CD4-positive, alpha-beta T cell treated with Interleukin-15 for 1 hour (primary cell): ENCODE results near the gene DNM2.
"Not testable (repeated sequence)": the region's sequence is repeated elsewhere in the genome, so short reads cannot be mapped to it uniquely, and the experiment has no call there.

ENCODE experiments used
- DNase-seq: peaks from one replicate; pipeline ENCODE4 v3.0.0-alpha.2; 2020

DNM2 gene

DNA sequence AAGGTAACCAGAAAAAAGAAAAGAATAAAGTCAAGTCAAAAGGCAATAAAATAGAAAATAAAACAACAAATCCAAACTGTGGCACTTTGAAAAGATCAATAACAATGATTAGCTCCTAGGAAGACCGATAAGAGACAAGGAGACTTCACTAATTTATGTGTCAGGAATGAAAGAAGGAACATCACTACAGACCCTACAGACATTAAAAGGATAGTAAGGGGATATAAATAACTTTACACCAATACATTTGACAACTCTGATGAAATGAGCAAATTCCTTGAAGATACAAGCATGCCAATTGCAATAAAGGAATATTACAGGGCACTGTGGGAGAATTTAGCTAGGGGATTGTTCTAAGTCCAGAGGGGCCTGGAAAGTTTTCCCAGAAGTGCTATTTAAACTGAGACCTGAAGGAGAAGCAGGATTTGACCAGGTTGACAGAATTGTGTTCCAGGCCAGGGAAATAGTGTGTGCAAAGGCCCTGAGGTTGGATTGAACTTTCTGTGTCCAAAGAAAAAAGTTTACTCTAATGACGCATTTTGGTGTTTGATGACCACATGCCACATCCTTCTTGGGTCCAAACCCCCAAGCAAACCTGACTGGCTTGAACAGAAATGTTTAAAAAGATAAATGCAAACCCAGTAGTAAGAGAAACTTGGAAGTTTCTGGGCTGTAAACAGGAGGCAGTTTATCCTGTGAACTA lies 128.8 kb downstream of the DNM2 start:
- no peak for DNase-seq

DNA sequence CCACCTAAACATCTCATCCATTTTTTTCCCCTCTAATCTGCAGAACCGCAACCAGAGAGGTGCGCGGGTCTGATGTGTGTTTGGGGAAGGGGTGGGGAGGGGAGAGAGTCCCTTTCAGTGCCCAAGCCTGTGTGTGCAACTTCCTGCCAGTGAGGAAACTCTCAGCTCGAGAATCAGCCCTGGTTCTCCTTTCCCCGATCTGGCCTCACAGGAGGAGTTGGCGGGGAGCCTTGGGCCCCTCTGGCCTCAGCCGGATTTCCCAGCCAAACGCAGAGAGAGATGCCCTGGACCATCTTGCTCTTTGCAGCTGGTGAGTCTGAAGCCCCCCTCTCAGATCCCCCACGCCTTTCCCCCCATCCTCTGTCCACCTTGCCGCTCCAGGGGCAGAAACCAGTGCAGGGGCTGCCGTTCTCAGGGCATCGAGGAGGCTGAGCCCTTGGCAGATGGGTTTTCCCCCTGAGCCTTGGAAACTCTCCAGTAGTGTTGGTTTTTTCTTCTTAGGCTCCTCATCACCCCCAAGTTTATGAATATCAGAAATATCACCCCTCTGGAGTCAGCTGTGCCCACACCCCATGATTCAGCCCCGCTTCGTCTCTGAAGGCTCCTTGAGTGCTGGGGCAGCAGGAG lies 130.5 kb downstream of the DNM2 start, which contains the start of gene C19orf38:
Gene C19orf38, plus strand, starts transcription at position 186 of the 627 bp plus-strand sequence. Its CDS starts 94 bp downstream, at position 280.
- DNase-seq: peak; percentile 52

DNA sequence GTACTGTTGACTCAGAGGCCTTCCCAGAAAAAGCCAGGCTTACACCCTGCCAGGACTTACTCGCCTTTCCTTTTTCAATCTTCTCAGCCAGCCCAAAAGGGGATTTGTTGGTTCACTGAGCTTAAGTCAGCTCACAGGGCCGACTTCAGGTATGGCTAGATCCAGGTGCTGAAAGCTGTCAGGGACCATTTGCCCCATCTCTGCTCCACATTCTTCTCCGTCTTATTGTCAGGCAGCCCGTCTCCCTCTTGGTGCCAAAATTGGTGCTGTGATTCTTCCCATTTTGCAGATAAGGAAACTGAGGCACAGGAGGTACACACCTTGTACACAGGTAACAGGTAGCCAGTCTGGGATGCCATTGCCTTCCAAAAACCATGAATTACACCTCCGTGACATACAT lies 132.8 kb downstream of the DNM2 start:
- no peak for DNase-seq

DNA sequence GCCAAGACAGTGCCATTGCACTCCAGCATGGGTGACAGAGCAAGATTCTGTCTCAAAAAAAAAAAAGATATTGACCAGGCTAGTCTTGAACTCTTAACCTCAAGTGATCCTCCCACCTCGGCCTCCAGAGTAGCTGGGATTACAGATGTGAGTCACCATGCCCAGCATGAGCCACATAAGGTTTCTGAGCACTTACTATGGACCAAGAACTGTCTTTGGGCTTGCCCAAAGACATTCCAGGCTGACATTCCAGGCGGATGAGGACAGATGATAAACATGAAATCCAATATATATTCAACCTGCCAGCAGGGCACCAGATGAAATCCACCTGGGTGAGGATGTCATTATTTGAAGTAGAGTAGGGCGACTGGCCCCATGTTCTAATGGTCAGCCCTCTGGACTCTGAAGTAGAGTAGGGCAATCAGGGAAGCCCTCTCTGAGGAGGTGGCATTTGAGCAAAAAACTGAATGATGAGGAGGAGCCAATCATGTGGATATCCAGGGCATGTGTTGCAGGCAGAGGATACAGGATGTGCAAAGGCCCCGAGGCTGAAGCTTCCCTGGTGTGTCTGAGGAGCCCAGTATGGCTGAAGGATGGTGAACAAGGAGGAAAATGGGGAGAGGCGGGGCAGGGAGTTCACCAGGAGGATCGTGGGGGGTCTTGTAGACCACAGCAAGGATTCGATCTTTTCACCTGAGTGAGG lies 134.4 kb downstream of the DNM2 start:
- DNase-seq: no peak

GRCh38 chr19:10852941-10853340 lies 135.1 kb downstream of the DNM2 start:
- no peak for DNase-seq

DNA sequence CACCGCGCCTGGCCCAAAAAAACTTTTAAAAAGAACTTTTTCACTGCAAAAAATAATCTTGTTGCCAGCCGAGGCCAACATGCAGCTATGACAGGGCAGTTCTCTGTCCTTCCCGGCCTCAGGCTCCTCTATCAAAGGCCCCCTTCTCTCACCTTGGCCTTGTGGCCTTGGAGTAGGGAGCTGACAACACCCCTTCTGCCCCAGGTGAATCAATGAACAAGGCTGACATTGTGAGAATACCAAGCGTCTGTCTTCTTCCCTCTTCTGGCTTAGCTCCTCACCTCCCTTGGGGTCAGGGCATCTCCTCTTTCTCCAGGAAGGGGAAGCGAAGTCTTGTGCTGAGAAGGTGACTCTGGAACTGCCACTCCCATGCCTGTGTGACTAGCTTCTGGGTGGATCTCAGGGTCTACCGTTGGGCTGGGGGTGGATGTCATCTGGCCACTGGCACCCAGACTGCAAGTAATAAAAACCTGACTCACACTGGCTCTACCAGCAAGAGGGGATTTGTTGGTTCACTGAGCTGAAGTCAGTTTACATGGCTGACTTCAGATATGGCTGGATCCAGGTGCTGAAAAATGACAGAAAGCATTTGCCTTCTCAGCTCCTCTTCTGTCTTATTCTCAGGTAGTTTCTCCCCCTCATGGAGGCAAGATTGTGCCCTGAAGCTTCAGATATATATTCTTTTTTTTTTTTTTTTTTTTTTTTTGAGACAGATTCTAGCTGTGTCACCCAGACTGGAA lies 136.6 kb downstream of the DNM2 start:
- DNase-seq: no peak

DNA sequence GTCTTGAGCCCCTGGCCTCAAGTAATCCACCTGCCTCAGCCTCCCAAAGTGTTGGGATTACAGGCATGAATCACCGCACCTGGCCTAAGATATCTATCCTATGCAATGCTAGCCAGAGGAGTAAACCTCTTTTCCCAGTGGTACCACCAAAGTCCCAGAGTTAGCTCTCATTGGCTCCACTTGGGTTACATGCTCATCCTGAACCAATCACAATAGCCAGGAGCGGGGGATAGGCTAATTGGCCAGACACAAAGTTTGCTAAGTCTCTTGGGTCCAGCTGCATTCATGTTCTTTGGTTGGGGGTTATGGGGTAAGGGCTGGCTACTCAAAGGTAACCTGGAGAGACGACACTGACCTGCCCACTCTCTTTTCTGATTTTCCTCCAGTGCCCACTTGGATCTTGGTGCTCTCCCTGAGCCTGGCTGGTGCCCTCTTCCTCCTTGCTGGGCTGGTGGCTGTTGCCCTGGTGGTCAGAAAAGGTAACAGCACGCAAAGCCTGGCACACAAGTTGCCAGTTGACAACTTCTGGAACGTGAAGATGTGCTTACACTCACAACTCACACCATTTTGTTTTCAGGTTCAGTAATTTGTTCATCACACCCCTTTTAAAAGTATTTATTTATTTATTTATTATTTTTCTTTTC lies 138.1 kb downstream of the DNM2 start:
- peak; percentile 33 for DNase-seq

GRCh38 chr19:10856899-10857298 lies 139.0 kb downstream of the DNM2 start:
- not testable (repeated sequence) for DNase-seq

DNA sequence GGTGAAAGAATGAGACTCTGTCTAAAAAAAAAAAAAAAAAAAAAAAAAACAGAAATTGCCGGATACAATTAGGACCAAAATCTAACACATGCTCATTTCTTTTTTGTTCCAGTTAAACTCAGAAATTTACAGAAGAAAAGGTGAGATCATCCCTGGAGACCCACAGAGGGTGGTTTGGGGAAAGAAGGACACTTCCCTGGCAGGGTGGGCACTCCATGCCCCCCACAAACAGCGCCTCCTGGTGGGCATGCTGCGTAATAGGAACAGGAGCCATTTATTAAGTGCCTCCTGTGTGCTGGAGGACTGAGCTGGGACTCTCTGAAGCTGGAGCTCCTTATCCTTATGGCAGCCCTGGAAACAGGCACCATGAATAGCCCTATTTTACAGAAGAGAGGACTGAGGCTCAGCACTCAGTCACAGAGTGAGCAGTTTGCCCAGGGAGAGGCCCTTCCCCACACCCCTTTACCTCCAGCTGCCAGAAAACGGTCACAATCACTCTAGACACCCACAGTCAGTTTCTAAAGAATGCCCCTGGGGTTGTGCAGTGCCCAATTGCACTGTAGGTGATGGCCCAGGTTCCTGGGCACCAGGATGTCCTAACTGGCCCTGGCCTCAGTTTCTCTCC lies 140.4 kb downstream of the DNM2 start:
- DNase-seq: peak; percentile 34

DNA sequence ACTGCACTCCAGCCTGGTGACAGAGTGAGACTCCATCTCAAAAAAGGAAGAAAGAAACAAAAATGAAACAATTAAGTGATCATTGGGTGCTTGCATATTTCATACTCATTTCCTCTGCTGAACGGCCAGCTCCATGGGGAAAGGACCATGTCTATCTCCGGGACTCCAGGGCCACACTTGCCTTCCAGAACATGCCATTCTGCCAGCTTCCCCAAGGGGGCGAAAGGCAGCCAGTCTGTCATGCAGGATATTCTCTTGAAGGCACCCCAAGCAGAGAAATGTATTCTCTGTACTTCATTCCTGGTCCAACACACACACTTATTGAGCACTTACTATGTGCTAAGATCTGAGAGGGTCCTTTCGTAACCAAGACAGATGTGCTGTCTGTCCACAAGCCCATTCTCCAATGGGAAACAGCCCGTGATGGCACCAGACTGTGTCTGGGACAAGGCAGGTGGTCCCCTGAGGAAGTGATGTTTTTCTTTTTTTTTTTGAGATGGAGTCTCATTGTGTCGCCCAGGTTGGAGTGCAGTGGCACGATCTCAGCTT lies 143.3 kb downstream of the DNM2 start:
- DNase-seq: peak; percentile 53

GRCh38 chr19:10862561-10863106 lies 144.8 kb downstream of the DNM2 start:
- no peak for DNase-seq

DNA sequence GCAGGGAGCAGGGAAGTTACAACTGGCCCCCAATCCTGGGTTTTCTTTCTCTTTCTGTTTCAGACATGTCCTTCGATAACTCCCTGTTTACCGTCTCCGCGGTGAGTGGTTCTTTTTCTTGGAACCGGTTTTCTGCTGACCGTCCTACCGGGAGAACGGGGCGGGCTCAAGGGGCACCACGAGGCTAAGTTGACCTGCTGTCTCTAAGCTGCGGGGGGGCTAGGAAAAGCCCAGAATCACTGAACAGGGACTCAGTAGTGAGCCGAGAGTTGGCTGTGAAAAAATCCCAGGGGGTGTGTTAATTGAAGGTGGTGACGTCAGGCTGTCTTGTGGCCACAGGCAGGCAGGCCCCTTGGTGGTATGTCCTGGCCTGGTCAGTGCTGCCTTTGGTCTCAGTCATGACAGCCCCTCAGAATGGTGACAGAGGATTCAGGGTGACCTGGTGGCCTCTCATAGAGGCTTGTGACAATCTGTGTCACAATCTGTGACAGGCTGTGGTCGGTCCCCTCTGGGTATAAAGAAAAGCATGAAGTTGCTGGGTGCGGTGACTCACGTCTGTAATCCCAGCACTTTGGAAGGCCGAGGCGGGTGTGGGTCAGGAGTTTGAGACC lies 145.3 kb downstream of the DNM2 start:
- no peak for DNase-seq

DNA sequence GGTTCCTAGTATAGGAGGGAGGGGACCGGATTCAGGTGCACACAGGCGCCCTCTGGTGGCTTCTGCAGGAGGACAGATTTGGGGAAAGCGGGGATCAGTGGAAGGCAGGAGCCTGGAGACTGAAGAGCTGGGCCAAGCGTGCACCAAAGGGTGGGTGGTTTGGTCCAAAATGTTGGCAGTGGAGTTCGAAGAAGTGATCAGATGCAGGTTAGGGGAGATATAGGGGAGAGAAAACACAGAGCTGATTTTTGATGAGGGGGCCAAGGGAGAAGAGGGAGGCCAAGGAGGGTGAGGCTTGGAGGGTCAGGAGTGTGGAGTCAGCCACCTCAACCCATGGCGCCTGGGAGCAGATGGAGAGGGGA lies 146.6 kb downstream of the DNM2 start:
- DNase-seq: peak; percentile 73

DNA sequence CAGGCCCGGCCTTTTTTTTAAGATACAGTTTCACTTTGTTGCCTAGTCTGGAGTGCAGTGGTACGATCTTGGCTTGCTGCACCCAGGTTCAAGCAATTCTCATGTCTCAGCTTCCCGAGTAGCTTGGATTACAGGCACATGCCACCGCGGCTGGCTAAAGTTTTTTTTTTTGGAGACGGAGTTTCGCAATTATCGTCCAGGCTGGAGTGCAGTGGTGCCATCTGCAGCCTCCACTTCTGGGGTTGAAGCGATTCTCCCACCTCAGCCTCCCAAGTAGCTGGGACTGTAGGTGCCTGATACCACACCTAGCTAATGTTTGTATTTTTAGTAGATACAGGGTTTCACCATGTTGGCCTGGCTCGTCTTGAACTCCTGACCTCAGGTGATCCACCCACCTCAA lies 148.6 kb downstream of the DNM2 start:
- no peak for DNase-seq

- DNase-seq: no peak
These were observed 151.1 kb downstream of the DNM2 start for GRCh38 chr19:10868872-10869547.

DNA sequence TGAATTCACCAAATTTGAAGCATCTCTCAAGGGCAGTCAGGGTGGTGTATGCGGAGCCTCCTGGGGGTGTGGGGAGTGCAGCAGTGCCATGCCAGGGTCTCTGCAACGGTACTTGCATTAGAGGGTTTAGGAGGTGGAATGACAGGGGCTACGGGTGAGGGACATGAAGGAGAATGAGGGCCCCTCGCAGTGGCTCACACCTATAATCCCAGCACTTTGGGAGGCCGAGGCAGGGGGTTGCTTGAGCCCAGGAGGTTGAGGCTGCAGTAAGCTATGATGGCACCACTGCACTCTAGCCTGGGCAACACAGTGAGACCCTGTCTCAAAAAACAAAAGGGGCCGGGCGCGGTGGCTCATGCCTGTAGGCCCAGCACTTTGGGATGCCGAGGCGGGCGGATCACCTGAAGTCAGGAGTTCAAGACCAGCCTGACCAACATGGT lies 152.0 kb downstream of the DNM2 start:
- not testable (repeated sequence) for DNase-seq

DNA sequence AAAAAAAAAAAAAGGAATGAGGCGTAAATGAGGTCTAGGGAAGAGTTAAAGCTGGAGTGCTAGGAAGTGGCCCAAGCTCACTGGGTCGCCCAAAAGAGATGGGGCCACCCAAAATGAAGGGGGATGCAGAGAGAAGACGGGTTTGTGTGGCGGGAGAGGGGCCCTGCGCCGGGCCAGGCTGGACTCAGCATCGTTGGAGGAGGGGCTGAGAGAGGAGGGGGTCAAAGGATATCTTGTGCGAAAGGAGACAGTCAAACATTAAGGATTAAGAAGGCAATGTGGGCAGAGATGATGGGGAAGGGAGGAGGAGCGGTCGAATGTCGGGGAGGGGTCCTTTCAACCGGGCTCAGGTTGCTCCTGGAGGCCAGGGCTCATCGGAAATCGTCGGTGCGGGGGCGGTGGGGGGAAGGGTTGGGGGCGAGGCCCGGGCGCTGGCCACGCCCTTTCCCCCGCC lies 152.6 kb downstream of the DNM2 start:
- DNase-seq: no peak

GRCh38 chr19:10870955-10871603 lies 153.2 kb downstream of the DNM2 start, which contains the start of gene CARM1:
CARM1 (plus strand) TSS chr19:10871553; CDS start chr19:10871703, 150 bp downstream.
- DNase-seq: peak; percentile 98

DNA sequence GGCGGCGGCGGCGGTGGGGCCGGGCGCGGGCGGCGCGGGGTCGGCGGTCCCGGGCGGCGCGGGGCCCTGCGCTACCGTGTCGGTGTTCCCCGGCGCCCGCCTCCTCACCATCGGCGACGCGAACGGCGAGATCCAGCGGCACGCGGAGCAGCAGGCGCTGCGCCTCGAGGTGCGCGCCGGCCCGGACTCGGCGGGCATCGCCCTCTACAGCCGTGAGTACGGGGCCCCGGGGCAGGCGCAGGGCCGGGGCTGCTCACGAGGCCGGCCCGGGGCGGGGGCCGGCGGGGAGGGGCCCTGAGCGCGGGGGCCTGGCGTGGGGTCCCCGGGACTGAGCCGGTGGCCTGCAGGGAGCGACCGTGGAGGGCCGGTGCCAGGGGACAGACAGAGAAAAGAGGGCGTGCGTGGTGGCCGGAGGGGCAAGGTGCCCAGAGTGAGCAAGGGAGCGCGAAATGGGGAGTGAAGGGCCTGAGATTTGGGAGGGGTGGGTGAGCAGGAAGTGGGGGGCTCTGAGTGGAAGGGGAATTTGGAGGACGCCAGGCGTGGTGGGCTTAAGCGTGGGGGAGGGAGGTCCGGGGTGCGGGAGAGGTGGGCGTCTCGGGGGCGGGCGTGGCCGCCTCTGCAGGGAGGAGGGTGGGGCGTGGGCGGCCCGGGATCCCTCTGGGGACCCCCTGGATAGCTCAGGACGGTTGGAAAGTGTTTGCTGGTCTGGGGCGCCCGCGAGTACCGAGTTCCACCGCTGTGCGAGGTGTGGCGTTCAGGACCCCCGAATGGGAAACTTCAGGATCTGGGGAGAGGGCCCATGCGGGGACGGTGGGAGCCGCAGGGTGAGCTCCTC lies 154.0 kb downstream of the DNM2 start:
- no peak for DNase-seq
